ENCODE data around the gene DNAH1. TPM values are rescaled to one million over a fixed set of nuclear protein-coding genes. Genes with fewer than 3 reads are reported as not detected.

Gene DNAH1
- total and polyA plus RNA-seq, 2 experiments from 2014 or later: 0.81 to 4.0 TPM

GRCh38 chr3:52438104-52438376 lies 121.9 kb downstream of the DNAH1 start:
- Histone ChIP-seq H3K4me2 (ENCODE audit: unreplicated experiment) (no peak overlapping the region), H3K27me3 (replicated peaks; ENCODE audit: insufficient read depth) (no peaks in the 10 kb centered on the region), H3K79me2 (ENCODE audit: insufficient read depth) (no peaks in the 10 kb centered on the region), H3K27ac (no peak overlapping the region), H4K20me1 (ENCODE audit: insufficient read depth) (no peaks in the 10 kb centered on the region), H2AFZ (no peak overlapping the region), H3K4me1 (ENCODE audit: insufficient read depth) (peaks cover 8% of the 10 kb centered on the region; the same call in 1 of the 2 replicates), H3K9ac (no peak overlapping the region), H3K36me3 (ENCODE audit: low read depth) (no peaks in the 10 kb centered on the region), H3K4me3 (no peak overlapping the region), H3K9me3 (ENCODE audit: low read depth) (no peaks in the 10 kb centered on the region), H3F3A (ENCODE audit: insufficient read depth) (no peaks in the 10 kb centered on the region), H3K9me2 (ENCODE audit: insufficient read depth) (no peaks in the 10 kb centered on the region)
- WGBS, 2 experiments (ENCODE audit: low coverage in 1 of 2, low lambda C conversion rate in 2 of 2, missing lambda C conversion rate in 2 of 2): 80 to 88% methylated on average over 6 of the region's 6 CpGs
- no peak for DNase-seq
- in situ Hi-C loops (cut with MboI): no loop called here
- TF ChIP-seq EZH2phosphoT487 (IDR thresholded peaks at IDR 0.05; ENCODE audit: insufficient read depth, low read depth) (no peak), EZH2 (IDR thresholded peaks at IDR 0.05; ENCODE audit: insufficient read depth, poor library complexity, severe bottlenecking) (no peak)

GRCh38 chr3:52438579-52439425 lies 122.7 kb downstream of the DNAH1 start:
- Histone ChIP-seq H3K4me2 (ENCODE audit: unreplicated experiment) (no peak overlapping the region), H3K79me2 (ENCODE audit: insufficient read depth) (no peaks in the 10 kb centered on the region), H4K20me1 (ENCODE audit: insufficient read depth) (no peaks in the 10 kb centered on the region), H3K36me3 (ENCODE audit: low read depth) (no peaks in the 10 kb centered on the region), H3K4me3 (no peak overlapping the region), H3K9me2 (ENCODE audit: insufficient read depth) (no peaks in the 10 kb centered on the region), H3K27me3 (replicated peaks; ENCODE audit: insufficient read depth) (no peaks in the 10 kb centered on the region), H3F3A (ENCODE audit: insufficient read depth) (no peaks in the 10 kb centered on the region), H3K4me1 (ENCODE audit: insufficient read depth) (peaks cover 8% of the 10 kb centered on the region; the same call in 1 of the 2 replicates), H2AFZ (no peak overlapping the region), H3K9ac (no peak overlapping the region), H3K9me3 (ENCODE audit: low read depth) (no peaks in the 10 kb centered on the region), H3K27ac (no peak overlapping the region)
- no peak for DNase-seq
- no peak for TF ChIP-seq EZH2 (IDR thresholded peaks at IDR 0.05; ENCODE audit: insufficient read depth, poor library complexity, severe bottlenecking)
- no peak for TF ChIP-seq EZH2phosphoT487 (IDR thresholded peaks at IDR 0.05; ENCODE audit: insufficient read depth, low read depth)
- WGBS, 2 experiments (ENCODE audit: low coverage in 1 of 2, low lambda C conversion rate in 2 of 2, missing lambda C conversion rate in 2 of 2): 70 to 73% methylated on average over 9 of the region's 9 CpGs
- in situ Hi-C loops (cut with MboI): no loop called here

DNA sequence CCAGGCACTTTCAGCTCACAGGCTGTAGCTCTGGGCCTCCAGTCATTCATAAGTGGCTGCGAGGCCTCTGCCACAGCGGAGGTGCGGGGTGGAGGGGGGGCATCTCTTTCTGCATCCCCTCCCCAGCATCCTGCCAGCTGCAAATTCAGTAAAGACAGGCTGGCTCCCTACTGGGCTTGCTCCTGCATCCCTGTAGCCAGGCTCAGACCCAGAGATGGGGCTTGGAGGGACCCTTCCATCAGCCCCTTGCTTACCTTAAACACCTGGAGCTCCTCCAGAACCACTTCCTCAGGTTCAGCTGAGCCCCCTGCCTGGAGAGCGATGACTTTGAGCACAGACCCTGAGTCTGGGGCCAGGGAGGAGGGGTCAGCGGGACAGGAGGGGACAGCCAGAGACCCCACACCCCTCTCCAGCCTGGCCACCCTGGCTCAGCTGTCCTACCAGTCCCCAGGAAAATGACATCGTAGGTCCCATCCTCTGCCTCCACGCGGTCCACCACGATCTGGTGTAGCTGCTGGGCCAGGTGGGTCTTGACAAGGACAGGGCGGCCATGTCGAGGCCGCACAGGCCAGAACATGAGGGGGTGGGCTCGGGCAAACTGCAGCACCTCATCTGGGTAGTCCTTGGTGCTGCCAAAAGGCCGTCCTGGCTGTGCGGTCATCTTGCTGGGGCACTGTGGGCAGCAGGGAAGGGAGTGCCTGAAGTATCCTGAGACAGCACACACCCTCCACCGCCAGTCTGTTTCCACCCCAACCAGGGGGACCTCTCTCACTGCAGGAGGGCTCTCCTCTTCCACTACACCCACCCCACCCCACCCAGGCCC lies 123.5 kb downstream of the DNAH1 start:
- in situ Hi-C loops (cut with MboI): no loop called here
- Histone ChIP-seq H2AFZ (no peak overlapping the region), H3K9me2 (ENCODE audit: insufficient read depth) (no peaks in the 10 kb centered on the region), H3K27me3 (replicated peaks; ENCODE audit: insufficient read depth) (no peaks in the 10 kb centered on the region), H3K4me3 (no peak overlapping the region), H3K27ac (no peak overlapping the region), H3K79me2 (ENCODE audit: insufficient read depth) (no peaks in the 10 kb centered on the region), H4K20me1 (ENCODE audit: insufficient read depth) (no peaks in the 10 kb centered on the region), H3K4me1 (ENCODE audit: insufficient read depth) (peaks cover 8% of the 10 kb centered on the region; the same call in 1 of the 2 replicates), H3K36me3 (ENCODE audit: low read depth) (no peaks in the 10 kb centered on the region), H3K9me3 (ENCODE audit: low read depth) (no peaks in the 10 kb centered on the region), H3K4me2 (ENCODE audit: unreplicated experiment) (no peak overlapping the region), H3K9ac (no peak overlapping the region), H3F3A (ENCODE audit: insufficient read depth) (no peaks in the 10 kb centered on the region)
- 85 to 87% methylated on average over 16 of the region's 16 CpGs for WGBS, 2 experiments (ENCODE audit: low coverage in 1 of 2, low lambda C conversion rate in 2 of 2, missing lambda C conversion rate in 2 of 2)
- DNase-seq: no peak
- no peak for TF ChIP-seq EZH2phosphoT487 (IDR thresholded peaks at IDR 0.05; ENCODE audit: insufficient read depth, low read depth)
- TF ChIP-seq EZH2 (IDR thresholded peaks at IDR 0.05; ENCODE audit: insufficient read depth, poor library complexity, severe bottlenecking): no peak

DNA sequence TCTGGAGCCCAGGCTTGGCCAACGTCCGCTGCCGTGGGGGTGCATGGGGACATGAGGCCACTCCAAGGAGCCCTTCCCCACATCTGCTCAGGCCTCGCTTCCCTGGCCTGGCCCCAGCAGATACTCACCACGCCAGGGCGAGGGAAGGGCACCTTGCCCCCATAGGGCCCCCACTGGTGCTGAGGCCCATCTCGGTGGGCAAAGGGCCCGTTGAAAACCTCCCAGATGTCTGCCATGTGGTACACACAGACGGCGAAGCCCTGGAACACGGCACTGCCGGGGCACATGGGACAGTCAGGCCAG lies 124.1 kb downstream of the DNAH1 start:
- Histone ChIP-seq H2AFZ (no peak overlapping the region), H4K20me1 (ENCODE audit: insufficient read depth) (no peaks in the 10 kb centered on the region), H3K4me2 (ENCODE audit: unreplicated experiment) (no peak overlapping the region), H3K9ac (no peak overlapping the region), H3K4me3 (no peak overlapping the region), H3K36me3 (ENCODE audit: low read depth) (no peaks in the 10 kb centered on the region), H3K27me3 (replicated peaks; ENCODE audit: insufficient read depth) (no peaks in the 10 kb centered on the region), H3F3A (ENCODE audit: insufficient read depth) (no peaks in the 10 kb centered on the region), H3K79me2 (ENCODE audit: insufficient read depth) (no peaks in the 10 kb centered on the region), H3K9me3 (ENCODE audit: low read depth) (no peaks in the 10 kb centered on the region), H3K27ac (no peak overlapping the region), H3K9me2 (ENCODE audit: insufficient read depth) (no peaks in the 10 kb centered on the region), H3K4me1 (ENCODE audit: insufficient read depth) (peaks cover 8% of the 10 kb centered on the region; the same call in 1 of the 2 replicates)
- TF ChIP-seq EZH2phosphoT487 (IDR thresholded peaks at IDR 0.05; ENCODE audit: insufficient read depth, low read depth): no peak
- TF ChIP-seq EZH2 (IDR thresholded peaks at IDR 0.05; ENCODE audit: insufficient read depth, poor library complexity, severe bottlenecking): no peak
- in situ Hi-C loops (cut with MboI): no loop called here
- DNase-seq: no peak
- WGBS, 2 experiments (ENCODE audit: low coverage in 1 of 2, low lambda C conversion rate in 2 of 2, missing lambda C conversion rate in 2 of 2): 60 to 70% methylated on average over 9 to 12 of the region's 12 CpGs
